WTC11 (cell line): ENCODE results near the gene MORN4.

Experiments used
- CREB1 ChIP-seq: sonication (generic); formaldehyde crosslinking; IDR thresholded peaks from 2 replicates; pipeline ENCODE4 v1.8.0; 2023; ENCODE audit warnings: mild to moderate bottlenecking, missing genetic modification reagents
- CTCF ChIP-seq: fragments of 200-600 bp; IDR thresholded peaks from 2 replicates; pipeline ENCODE4 v1.8.0; 2022; ENCODE audit warnings: antibody characterized with exemption
- E2F4 ChIP-seq: sonication (generic); formaldehyde crosslinking; IDR thresholded peaks from 2 replicates; pipeline ENCODE4 v1.8.1; 2022; ENCODE audit warnings: low read depth, mild to moderate bottlenecking, moderate library complexity, missing genetic modification reagents, borderline replicate concordance
- ESRRA ChIP-seq: sonication (generic); formaldehyde crosslinking; IDR thresholded peaks from 2 replicates; pipeline ENCODE4 v1.8.1; 2022; ENCODE audit warnings: mild to moderate bottlenecking, missing genetic modification reagents, borderline replicate concordance
- NFYB ChIP-seq: sonication (generic); formaldehyde crosslinking; conservative IDR thresholded peaks from 2 replicates; pipeline ENCODE4 v1.8.0; 2022; ENCODE audit warnings: low read depth, missing genetic modification reagents
- TEAD4 ChIP-seq: sonication (generic); formaldehyde crosslinking; IDR thresholded peaks from 2 replicates; pipeline ENCODE4 v1.8.0; 2022; ENCODE audit warnings: mild to moderate bottlenecking, missing genetic modification reagents

GRCh38 chr10:97673736-97674525, 40.6 kb upstream of the MORN4 start:
- TF ChIP-seq E2F4 (CRISPR knock-in tag), result no peak
- no peak for TF ChIP-seq CTCF
- TF ChIP-seq CREB1, result no peak
- no peak for TF ChIP-seq TEAD4 (CRISPR knock-in tag)
- TF ChIP-seq NFYB (CRISPR knock-in tag), result no peak
- TF ChIP-seq ESRRA (CRISPR knock-in tag), result no peak
